SK-N-SH treated with all-trans-retinoic acid at 6 μM for 48 hours (cell line): ENCODE measurements around the gene ZC3H13.

ENCODE experiments used
- RARB ChIP-seq: fragments of 250-450 bp; sonication (Bioruptor Pico); IDR thresholded peaks from 2 replicates; pipeline ENCODE4 v1.8.0; 2021; ENCODE audit warnings: mild to moderate bottlenecking, moderate library complexity
- ZFP3 ChIP-seq: fragments of 250-450 bp; sonication (Bioruptor Pico); IDR thresholded peaks from 2 replicates; pipeline ENCODE4 v1.5.0; 2020; ENCODE audit warnings: mild to moderate bottlenecking, moderate library complexity
- ZFP30 ChIP-seq: fragments of 450-650 bp; formaldehyde crosslinking; IDR thresholded peaks from 2 replicates; pipeline ENCODE4 v1.5.0; 2022; ENCODE audit warnings: mild to moderate bottlenecking, moderate library complexity
- ZNF70 ChIP-seq: fragments of 450-650 bp; formaldehyde crosslinking; IDR thresholded peaks from 2 replicates; pipeline ENCODE4 v1.5.0; 2020; ENCODE audit warnings: mild to moderate bottlenecking, moderate library complexity

DNA sequence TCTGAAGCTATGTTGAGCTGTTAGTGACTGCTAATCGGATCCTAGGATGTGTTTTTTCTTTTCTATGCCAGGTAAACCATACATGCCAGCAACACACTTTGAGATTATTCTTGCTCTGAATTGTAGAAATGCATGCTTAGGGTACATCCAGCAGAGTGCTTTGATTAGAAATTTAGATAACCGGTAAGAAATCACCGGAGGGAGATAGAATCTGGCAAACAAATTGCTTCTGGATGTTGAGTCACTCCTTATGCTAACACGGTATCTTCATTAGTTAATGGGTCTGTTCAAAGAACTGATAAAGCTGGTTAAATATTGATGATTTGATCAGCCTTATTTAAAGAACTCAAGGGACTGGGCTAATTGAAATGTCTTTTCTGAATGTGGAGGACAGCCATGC is 115.9 kb downstream of the ZC3H13 start:
- TF ChIP-seq ZFP30 (CRISPR knock-in tag) (no peak), ZNF70 (CRISPR knock-in tag) (no peak), ZFP3 (CRISPR knock-in tag) (no peak), RARB (no peak)
